M059J (cell line): ENCODE results near the gene NDOR1. TPM values are rescaled to one million over a fixed set of nuclear protein-coding genes. Genes with fewer than 3 reads are reported as not detected.

Source experiments
- DNase-seq: peaks from one replicate; pipeline ENCODE4 v3.0.0-alpha.2; 2012; ENCODE audit warnings: low read depth
- total RNA-seq: library from RNA; depleted of rRNA; stranded (reverse); fragments of >200 nt; shearing (Covaris generic); gene quantifications from 2 replicates; pipeline ENCODE4 v1.2.3, GENCODE V29; 2014; rRNA removed

NDOR1 gene
- total RNA-seq: 14.9 and 17.6 TPM in 2 replicates

- DNase-seq: peak; percentile 84
Measured at GRCh38 chr9:137205126-137206069, at the start of gene NDOR1, which contains the start of gene TMEM203. Gene NDOR1, plus strand, starts transcription at chr9:137205700. Its CDS starts 78 bp downstream, at chr9:137205778. Gene TMEM203, minus strand, starts transcription at chr9:137205648. Its CDS starts 234 bp downstream, at chr9:137205414.

- DNase-seq: no peak
Measured at GRCh38 chr9:137156567-137157375, 48.7 kb upstream of the NDOR1 start.

GRCh38 chr9:137157618-137158415 is 47.7 kb upstream of the NDOR1 start:
- DNase-seq: no peak

DNA sequence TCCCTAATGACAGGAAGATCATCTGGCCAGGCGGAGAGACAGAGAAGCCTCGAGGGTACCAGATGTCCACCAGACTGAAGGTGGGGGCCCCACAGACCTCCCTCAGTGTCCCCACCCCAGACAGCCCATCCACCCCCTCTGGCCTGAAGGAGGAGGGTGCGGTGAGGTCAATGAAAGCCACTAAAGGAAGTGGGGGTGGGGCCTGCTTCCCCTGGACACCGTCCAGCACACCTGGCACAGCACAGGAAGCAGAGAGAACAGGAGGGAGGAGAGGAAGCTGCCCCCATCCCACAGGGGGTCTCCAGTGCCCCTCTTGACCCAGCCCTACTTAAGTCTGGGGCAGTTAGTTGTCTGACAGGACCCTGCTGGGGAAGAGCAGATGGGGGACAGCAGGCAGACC is 46.9 kb upstream of the NDOR1 start:
- DNase-seq: no peak

DNA sequence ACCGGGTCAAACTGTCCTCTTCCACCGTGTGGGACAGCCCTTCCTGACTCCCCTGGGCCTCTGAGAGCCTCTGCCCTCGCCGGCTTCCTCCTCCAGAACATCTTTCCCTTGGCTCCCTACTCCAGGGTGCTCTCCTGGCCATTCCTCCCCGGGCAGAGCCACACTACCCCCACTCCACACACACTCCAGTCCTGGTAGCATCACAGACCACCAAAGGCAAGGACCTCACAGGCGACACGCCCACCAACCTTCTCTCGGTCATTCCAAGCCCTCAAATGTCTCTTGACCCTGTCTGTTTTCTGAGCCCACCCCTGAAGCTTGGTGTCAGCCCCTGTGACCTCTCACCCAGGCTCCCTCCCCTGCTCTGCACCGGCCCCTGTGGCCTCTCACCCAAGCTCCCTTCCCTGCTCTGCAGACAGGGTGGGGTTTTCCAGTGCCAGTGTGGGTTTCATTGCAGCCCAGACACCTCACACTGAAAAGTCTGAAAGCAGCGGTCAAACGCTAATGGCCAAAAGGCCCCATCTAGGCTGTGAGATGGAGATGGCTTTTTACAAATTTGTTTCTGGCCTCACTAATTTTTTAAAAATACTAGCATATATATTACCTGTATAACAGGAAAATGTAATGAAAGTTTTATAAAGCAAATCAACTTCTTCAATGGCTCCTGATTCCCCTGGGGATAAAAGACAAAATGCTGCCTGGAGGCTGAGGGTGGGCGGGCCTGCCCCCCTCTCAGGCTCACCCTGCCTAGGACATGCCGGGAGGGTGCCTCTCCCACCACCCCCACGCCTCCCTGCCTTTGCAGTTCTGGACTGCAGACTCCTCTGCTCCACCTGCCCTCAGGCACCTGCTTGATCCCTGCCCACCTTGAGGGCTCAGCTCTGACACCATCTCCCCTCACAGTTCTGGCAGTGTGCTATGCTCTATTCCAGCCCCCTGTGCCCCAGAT is 46.1 kb upstream of the NDOR1 start:
- no peak for DNase-seq

GRCh38 chr9:137160054-137160425 is 45.5 kb upstream of the NDOR1 start:
- no peak for DNase-seq

DNA sequence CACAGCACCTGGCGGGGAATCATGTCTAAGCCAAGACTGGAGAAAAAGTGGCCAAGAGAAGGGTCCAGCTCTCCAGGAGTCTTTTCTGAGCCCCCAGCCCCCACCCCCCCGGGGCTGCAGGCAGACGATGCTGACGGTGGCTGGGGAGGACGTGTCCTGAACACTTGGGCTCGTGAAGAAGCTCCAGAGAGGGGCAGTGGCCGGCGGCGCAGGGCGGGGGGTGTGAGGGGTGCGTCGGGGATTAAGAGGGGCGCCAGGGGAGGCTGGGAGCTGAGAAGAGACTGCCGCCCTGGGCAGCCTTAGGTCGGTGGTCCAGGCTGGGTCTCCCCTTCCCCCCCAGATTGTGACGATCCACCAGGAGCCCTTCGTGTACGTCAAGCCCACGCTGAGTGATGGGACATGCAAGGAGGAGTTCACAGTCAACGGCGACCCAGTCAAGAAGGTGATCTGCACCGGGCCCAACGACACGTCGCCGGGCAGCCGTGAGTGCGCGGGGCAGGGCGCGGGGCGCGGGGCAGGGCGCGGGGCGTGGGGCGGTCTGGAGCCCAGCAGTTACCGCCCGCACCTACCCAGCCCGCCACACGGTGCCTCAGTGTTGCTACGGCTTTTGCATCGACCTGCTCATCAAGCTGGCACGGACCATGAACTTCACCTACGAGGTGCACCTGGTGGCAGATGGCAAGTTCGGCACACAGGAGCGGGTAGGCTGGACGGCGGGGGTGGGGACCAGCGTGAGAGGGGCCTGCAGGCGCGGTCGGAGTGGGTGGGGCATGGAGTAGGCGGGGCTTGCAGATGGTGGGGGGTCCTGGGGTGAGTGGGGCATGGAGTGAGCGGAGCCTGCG is 44.6 kb upstream of the NDOR1 start:
- DNase-seq: no peak

DNA sequence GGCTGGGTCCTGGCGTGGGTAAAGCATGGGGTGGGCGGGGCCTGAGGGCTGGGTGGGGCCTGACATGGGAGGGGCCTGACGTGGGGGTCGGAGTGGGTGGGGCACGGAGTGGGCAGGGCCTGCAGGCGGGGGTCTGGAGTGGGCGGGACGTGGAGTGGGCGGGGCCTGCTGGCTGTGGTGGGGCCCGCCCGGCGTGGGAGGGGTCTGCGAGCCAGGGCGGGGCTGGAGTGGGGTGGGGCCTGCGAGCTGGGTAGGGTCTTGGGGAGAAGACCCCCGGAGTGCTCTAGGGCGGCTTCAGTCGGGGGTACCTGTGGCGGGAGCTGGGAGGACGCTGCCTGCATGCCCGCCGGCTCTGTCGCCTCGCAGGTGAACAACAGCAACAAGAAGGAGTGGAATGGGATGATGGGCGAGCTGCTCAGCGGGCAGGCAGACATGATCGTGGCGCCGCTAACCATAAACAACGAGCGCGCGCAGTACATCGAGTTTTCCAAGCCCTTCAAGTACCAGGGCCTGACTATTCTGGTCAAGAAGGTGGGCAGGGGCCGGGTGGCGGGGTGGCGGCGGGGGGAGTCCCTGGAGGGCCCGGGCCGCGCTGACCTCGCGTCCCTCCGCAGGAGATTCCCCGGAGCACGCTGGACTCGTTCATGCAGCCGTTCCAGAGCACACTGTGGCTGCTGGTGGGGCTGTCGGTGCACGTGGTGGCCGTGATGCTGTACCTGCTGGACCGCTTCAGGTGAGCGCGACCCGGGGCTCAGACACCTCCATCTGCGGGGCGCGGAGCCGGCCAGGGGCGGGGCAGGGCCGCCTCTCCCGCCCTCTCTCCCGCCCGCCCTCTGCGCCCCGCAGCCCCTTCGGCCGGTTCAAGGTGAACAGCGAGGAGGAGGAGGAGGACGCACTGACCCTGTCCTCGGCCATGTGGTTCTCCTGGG is 43.7 kb upstream of the NDOR1 start:
- no peak for DNase-seq

DNA sequence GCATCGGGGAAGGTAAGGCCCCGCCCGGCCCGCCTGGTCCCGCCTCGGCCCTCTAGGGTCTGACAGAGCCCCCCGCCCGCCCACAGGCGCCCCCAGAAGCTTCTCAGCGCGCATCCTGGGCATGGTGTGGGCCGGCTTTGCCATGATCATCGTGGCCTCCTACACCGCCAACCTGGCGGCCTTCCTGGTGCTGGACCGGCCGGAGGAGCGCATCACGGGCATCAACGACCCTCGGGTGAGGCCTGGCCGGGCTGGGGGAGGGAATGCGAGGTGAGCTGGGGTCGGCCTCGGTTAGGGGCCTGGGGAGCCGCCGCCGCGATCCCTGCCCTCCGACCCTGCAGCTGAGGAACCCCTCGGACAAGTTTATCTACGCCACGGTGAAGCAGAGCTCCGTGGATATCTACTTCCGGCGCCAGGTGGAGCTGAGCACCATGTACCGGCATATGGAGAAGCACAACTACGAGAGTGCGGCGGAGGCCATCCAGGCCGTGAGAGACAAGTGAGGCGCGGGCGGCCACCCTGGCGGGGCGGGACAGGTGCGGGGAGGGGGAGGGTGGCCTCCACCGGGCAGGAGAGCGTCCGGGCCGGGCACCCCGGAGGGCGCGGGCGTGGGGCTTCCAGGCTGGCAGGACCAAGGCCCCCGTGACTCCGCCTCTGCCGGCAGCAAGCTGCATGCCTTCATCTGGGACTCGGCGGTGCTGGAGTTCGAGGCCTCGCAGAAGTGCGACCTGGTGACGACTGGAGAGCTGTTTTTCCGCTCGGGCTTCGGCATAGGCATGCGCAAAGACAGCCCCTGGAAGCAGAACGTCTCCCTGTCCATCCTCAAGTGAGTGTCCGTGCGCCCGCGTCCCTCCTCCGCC is 42.8 kb upstream of the NDOR1 start:
- no peak for DNase-seq

GRCh38 chr9:137163365-137163715 is 42.2 kb upstream of the NDOR1 start:
- DNase-seq: no peak

- no peak for DNase-seq
Measured at GRCh38 chr9:137163805-137164204, 41.7 kb upstream of the NDOR1 start.

DNA sequence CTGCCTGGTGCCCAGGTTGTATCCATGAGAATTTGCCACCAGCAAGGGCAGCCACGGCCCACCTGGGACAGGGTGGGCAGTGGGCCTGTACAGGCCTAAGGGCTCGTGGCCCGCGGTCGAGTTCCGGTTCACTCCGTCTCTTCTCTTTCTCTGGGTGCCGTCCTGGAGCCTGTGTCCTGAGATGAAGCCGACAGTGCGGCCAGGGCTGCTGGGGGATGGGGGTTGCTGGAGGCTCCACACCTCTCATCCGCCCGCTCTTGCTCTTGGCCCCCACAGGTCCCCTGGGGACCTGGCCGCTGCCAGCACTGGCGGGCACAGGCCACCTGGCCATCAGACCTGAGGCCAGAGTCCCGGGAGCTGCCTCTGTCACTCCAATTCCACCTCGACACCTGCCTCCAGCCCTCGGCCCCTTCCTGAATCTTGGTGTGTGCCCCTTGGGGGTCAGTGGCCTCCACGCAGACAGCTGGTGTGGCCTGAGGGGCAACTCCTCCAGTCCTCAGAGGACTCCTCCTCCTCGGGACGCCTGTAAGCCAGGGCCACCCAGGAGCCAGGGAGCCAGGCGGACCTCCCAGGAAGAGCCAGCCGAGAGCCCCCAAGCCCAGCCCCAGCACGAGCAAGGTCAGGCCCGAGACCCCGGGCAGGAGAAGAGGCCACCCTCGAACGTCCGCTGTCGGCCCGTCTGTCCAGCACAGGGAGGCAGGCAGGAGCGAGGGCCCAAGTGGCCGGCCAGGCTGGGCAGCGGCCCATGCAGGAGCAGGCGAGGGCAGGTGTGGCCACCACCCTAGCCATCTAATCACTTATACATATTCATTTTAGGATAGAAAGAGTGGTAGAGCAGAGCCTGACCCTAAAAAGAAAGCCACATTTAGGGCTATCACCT is 40.9 kb upstream of the NDOR1 start:
- DNase-seq: no peak

DNA sequence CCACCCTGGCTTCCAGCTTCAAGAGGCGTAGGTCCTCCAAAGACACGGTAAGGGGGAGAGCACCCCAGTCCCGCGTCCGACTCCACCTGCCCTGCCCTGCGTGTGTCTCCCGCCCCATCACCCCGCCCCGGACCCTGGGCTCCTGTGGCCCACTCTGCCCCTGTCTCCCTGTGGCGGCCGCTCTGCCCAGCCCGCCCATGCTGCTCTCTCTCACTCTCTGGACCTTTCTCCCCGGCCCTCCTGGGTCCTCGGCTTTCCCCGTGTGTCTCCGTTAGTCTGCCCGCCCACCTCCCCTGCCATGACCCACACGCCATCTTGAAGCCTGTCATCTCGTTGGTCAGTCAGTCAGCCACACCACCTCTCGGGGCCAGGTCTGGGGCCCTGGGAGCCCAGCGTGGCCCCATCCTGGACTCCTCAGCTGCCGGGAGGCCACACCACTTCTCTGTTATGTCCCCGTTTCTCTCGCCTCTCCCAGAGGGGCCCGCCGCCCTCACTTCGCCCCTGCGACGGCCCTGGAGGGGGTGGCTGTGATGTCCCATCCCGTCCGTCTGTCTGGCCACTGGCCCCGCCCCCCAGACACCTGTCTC is 40.2 kb upstream of the NDOR1 start:
- DNase-seq: no peak

- no peak for DNase-seq
Measured at GRCh38 chr9:137166380-137167229, 38.9 kb upstream of the NDOR1 start.

- DNase-seq: no peak
Measured at GRCh38 chr9:137167277-137167746, 38.2 kb upstream of the NDOR1 start.
